ENCODE results near the gene ERN2. TPM values are rescaled to one million over a fixed set of nuclear protein-coding genes. Genes with fewer than 3 reads are reported as not detected.

Gene ERN2
- 1.8 to 3.9 TPM (median 3.7 TPM) in 3 replicates for total RNA-seq (2021)
- percentile 35 among the genes with signal in this experiment for Bru-seq, nascent RNA
- long read RNA-seq, experiment 1, partial matches to known transcripts: 1 of 3 reads
- long read RNA-seq, experiment 1, other reads (novel, unspliced or antisense): 1 of 3 reads
- long read RNA-seq, experiment 2, partial matches to known transcripts: 1 of 3 reads
- long read RNA-seq, experiment 2, other reads (novel, unspliced or antisense): 2 of 3 reads
- long read RNA-seq, experiment 3: 0 reads

GRCh38 chr16:23712976-23713375 lies at the start of gene ERN2:
ERN2 (minus strand) TSS chr16:23713222; CDS start chr16:23713187, 35 bp downstream.
- peaks cover 17% of the 10 kb centered on the region for H3K36me3 Mint-ChIP-seq
- TF ChIP-seq ZSCAN18 (CRISPR knock-in tag; IDR thresholded peaks at IDR 0.05) (no peak), ZNF281 (CRISPR knock-in tag; IDR thresholded peaks at IDR 0.05) (no peak), MYBL2 (CRISPR knock-in tag; IDR thresholded peaks at IDR 0.05) (no peak), ZNF138 (CRISPR knock-in tag; conservative IDR thresholded peaks at IDR 0.05) (no peak), NR3C1 (CRISPR knock-in tag; conservative IDR thresholded peaks at IDR 0.05; ENCODE audit: low read depth) (no peak), CBFB (CRISPR knock-in tag; IDR thresholded peaks at IDR 0.05; ENCODE audit: low read depth) (no peak), ZNF396 (CRISPR knock-in tag; IDR thresholded peaks at IDR 0.05; ENCODE audit: borderline replicate concordance) (no peak), TEAD1 (CRISPR knock-in tag; IDR thresholded peaks at IDR 0.05) (no peak), PRRX2 (CRISPR knock-in tag; IDR thresholded peaks at IDR 0.05) (no peak)
- POLR2A ChIA-PET: no interaction called here
- CTCF ChIA-PET: interaction anchor here (1.5 kb wide), 1 partner anchor 15 kb away, joined by 6 read pairs; no protein-coding TSS in a partner anchor
- peaks cover 20% of the 10 kb centered on the region for H3K9me3 Mint-ChIP-seq
- H3K27ac Mint-ChIP-seq: no peak within 1 kb of the TSS
- peak within 1 kb of the TSS; percentile 73 for H3K4me3 Mint-ChIP-seq
- peaks cover 78% of the 10 kb centered on the region for H3K27me3 Mint-ChIP-seq (ENCODE audit: low read depth)
- DNase-seq (ENCODE audit: low spot score) (peak; percentile 73), ATAC-seq (peak; percentile 97)
- H3K4me1 Mint-ChIP-seq: peaks cover 5% of the 10 kb centered on the region; the same call in 1 of the 2 replicates

GRCh38 chr16:23757937-23758619 lies 45.1 kb upstream of the ERN2 start:
- Mint-ChIP-seq H3K9me3 (peaks cover 23% of the 10 kb centered on the region), H3K4me1 (0 out of 2 replicates have a peak, but pooled peaks cover 5% of the 10 kb centered on the region), H3K36me3 (peaks cover 12% of the 10 kb centered on the region), H3K4me3 (no peak overlapping the region), H3K27me3 (ENCODE audit: low read depth) (peaks cover 61% of the 10 kb centered on the region), H3K27ac (no peak overlapping the region)
- no peak for ATAC-seq
- DNase-seq (ENCODE audit: low spot score): no peak
- ChIA-PET CTCF (interaction anchor here (0.8 to 1.5 kb wide), 3 partner anchors 43 to 252 kb away, joined by 3 to 6 read pairs (median 3); no protein-coding TSS in a partner anchor), POLR2A (no interaction called here)
- TF ChIP-seq ZNF512 (CRISPR knock-in tag; IDR thresholded peaks at IDR 0.05; ENCODE audit: borderline replicate concordance): no peak
- TF ChIP-seq MLX (CRISPR knock-in tag; IDR thresholded peaks at IDR 0.05): no peak
- no peak for TF ChIP-seq ZNF232 (CRISPR knock-in tag; IDR thresholded peaks at IDR 0.05)
- TF ChIP-seq GRHL2 (CRISPR knock-in tag; IDR thresholded peaks at IDR 0.05; ENCODE audit: insufficient replicate concordance, severe bottlenecking): no peak
- TF ChIP-seq TEAD4 (CRISPR knock-in tag; IDR thresholded peaks at IDR 0.05): no peak
- no peak for TF ChIP-seq USF2 (CRISPR knock-in tag; IDR thresholded peaks at IDR 0.05)
- TF ChIP-seq NR2C2 (CRISPR knock-in tag; IDR thresholded peaks at IDR 0.05): no peak
- no peak for TF ChIP-seq PREB (CRISPR knock-in tag; IDR thresholded peaks at IDR 0.05; ENCODE audit: borderline replicate concordance)
- TF ChIP-seq E2F5 (CRISPR knock-in tag; IDR thresholded peaks at IDR 0.05): no peak
- TF ChIP-seq CREM (CRISPR knock-in tag; IDR thresholded peaks at IDR 0.05): no peak
- TF ChIP-seq E2F4 (CRISPR knock-in tag; IDR thresholded peaks at IDR 0.05; ENCODE audit: borderline replicate concordance, low read depth): no peak
- TF ChIP-seq ZNF416 (CRISPR knock-in tag; IDR thresholded peaks at IDR 0.05): no peak
- TF ChIP-seq FOXK1 (CRISPR knock-in tag; IDR thresholded peaks at IDR 0.05): no peak
- TF ChIP-seq RORB (CRISPR knock-in tag; IDR thresholded peaks at IDR 0.05): no peak

Data from WTC11 (cell line).